Iris pigment epithelial cell (primary cell): Measurements from ENCODE around the gene EPHB1.

Source experiments
- DNase-seq: peaks from one replicate; pipeline ENCODE4 v3.0.0-alpha.2; 2011; ENCODE audit warnings: low read depth

EPHB1 gene

DNA sequence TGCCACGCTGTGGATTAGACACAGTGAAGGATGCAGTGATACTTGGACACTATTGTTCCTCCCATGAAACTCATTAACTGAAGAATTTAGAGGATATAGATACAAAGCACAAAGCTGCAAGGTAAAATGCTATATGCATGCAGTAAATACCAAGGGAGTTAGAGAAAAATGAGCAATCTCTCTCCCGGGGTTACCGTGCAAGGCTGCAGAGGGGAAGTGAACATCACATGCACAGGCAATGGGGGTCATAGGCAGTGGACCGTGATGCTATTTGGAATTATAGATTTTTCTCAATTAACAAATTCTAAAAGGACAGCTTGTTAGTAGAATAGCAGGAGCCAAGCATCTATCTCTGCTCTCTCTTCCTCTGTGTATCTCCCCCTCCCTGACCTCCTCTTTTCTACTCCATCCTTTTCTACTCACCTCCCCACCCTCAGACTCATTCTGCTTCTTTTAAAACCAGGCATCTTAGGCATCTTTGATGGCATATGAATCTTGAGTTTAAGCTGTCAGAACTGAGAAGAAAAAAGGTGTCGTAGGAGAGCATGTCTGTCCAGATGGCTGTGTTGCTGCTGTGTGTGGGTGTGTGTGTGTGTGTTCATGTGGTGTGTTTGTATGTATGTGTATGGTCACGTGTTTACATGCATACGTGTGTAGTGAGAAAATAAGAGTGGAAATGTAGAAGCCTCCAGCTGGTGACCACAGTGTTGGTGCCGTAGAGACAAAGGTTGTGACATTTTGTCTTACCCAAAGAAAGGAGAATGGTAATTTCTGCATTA is 339.0 kb downstream of the EPHB1 start:
- DNase-seq: no peak

DNA sequence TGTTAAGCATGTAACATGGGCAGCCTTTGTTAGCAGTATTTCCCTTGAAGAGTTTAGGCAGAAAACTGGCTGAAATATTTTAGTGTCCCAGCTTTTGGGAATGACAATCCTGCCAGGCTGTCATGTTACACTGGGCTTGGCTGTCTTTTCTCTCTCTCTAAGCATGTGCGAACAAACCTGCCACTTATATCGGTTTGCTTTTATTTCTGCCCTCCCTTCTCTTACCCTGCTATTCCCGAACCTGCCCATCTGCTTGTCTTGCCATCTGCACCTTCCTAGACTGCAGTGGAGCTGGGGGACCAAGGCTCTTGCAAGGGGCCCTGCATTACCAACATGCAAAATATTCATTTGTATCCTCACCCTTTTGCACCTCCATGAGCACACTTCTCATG is 339.6 kb downstream of the EPHB1 start:
- DNase-seq: no peak

DNA sequence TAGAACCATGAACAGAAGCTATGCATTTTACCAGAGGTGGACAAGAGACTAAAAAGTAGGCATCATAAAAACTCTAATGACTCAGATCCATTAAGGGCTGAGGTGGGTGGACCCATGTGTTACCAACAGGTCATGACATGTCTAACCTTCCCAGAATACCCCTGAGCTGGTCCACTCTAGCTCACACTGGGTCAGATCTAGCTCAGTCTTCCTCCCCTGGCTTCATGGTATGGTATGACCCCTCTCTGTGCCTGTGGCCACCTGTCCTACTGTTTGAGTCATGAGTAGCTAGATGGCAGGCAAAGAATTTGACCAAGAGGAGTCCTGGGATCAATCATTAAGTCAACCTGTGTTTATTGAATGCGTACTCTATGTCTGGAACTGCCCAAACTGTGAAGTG is 340.4 kb downstream of the EPHB1 start:
- no peak for DNase-seq

DNA sequence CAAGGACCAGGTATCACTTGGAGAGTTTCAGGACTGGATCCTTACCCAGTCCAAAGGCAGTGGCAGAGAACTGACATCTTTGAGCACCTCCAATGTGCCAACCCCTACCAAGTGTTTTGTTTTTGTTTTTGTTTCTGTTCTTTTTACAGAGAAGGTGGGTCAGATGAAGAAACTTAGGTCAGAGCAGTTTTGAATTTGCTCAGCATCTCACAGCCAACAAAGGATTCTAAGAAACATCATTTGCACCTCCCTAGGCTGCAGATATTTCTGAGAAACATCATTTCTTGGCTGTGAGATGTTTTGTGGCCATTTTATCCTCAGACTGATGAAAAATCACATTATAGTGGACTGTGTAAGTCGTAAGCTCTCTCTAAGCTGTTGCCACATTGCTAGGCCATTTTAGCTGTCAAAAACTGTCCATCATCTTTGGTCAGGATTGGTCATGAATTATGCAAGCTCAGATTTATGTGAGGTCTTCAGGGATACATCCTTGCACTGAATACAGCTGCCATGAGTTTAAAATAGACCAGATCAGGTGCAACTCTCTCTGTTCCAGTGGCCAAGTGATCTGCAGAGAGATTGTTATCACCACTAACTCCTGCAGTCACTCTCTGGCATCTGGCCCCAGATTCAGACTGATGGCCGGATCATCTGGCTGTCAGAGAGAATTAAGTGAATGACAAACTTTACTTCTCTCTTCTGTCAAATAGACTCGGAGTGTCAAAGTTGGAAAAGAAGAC is 341.5 kb downstream of the EPHB1 start:
- DNase-seq: no peak

DNA sequence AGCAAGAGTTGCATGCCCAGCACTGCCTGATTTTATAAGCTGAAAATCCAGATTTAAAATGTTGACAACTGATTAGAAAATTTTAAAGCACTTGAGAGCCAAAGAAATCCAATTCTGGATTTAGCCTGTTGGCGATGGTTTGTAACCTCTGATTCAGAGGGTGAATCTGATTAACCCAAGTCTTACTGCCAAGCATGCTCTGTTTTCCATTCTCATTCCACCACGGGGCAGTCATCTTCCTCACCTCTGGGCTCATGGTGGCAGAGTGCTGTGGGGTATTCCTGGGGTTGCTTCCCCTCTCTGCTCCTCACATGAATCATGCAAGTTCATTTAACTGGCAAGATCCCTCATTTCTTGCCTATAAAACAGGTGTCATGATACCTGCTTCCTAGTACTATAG is 342.2 kb downstream of the EPHB1 start:
- no peak for DNase-seq

DNA sequence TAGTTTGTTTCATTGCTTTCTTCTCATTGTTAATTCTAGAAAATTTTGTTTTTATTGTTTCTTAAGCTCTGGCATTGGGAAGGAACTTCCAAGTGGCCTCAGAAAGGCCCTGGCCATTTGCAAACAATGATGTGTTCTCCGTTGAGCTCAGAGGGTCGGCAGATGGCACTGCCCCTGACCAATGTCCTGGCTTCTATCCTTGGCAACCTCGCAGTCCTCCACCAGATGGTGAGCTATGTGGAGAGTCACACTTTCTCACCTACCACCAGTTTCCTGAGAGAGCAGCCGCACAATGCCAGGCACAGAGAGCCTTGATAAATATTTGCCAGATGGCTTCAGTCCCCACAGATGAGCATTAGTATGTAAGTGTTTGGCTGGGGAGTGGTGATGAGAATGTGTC is 343.7 kb downstream of the EPHB1 start:
- DNase-seq: no peak

DNA sequence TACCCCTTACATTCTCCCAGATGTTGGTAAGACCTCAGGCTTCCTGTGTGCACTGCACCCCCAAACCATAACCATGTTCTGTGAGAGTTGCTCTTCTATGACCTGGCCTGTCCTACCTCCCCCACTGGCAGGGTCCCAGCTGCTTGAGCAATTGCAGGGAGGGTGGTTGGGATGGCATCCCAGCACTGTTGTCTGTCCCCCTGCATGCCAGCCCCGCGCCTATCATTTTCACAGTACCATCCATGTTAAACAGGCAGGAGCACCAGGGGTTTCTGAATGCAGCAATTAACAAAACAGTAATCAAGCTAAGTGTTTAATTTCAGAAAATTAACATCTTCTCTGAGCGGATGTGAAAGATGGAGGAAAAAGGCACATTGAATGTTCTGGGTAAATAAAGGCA is 345.5 kb downstream of the EPHB1 start:
- no peak for DNase-seq

DNA sequence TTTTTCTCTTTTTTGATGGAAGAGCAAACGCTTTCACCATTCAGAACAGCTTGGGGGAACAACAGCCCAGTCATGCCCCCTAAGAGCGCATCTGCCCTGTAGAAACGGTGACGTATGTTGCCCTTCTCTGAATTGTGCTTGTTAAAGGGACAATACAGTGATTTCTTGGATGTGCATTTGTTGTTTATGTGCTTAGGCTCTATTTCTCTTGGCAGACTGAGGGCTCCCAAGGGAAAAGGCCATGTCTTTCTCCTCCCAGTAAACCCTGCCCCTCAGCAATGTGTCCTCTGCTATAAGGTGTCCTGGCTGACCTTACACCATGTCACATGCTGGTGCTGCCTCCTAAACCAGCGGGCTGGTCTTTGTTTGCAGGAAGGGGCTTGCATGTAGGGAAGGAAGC is 346.1 kb downstream of the EPHB1 start:
- DNase-seq: no peak

DNA sequence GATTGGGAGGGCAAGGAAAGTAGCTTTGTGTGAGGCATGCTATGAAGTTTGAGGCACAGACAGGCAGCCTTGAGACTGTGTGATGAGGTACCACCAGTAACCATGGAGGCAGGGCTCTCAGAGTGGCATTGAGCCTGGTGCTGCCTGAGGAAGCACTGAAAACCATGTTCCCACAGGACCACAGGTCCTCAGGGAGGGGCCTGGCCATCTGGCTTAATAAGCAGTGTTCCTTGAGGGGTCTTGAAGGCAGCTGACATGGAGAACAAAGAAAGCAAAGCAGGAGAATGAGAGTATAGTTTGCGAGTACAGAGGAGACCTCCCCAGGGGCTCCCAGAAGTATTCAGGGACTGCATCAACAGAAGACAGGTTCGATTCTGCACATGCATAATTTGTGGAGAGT is 346.6 kb downstream of the EPHB1 start:
- DNase-seq: no peak

DNA sequence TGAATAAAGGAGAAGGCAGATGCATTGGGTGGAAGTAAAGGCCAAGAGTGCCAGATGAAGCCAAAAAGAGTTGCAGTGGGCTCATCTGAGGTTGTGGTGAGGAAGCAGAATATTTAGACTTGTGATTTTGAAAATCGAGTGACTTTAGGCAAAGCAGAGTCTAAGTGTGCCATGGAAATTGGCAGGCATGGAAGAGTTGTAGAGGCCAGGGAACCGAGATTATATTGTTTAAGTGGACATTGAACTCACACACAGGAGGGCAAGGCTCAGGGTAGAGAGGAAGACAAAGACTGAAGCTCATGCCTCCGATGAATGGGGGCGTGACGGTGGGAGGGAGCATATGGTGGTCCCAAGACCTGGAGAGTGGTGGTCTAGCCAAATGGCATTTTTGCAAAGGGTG is 347.5 kb downstream of the EPHB1 start:
- DNase-seq: no peak

DNA sequence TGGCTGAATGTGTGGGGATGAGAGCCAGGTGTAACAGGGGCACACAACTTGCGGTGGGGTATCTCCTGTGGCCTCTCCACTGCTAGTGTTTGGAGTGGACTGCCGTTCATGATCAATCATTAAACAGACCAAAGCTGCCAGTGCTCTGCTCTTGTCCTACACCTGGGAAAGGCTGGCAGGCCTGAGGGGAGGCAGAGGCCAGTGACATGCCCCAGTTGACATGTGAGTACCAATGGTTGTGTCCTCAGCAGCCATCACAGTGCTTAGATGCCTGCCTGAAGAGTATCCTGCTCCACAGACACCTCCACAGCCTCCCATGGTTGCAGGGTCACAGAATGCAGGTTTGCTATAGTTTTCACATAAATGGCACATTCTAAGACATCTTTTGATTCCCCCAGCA is 348.4 kb downstream of the EPHB1 start:
- no peak for DNase-seq

DNA sequence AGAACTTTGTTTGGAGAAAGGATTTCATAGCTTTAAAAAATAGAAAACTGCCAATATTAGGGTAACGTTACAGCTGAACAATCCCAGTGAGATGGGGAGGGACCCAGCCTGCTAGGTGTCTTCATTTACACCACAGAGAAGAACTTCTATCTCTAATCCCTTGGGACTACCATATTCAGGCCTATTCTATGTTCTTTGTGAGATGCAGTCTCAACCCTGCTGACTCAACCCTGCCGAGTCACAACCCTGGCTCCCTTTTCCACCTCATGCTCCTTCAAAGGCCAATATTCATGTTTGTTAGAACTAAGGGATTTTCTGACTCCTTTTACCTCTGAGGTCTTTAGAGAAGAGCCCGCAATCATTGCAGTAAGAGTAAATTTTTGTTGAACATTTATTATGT is 350.5 kb downstream of the EPHB1 start:
- DNase-seq: no peak

DNA sequence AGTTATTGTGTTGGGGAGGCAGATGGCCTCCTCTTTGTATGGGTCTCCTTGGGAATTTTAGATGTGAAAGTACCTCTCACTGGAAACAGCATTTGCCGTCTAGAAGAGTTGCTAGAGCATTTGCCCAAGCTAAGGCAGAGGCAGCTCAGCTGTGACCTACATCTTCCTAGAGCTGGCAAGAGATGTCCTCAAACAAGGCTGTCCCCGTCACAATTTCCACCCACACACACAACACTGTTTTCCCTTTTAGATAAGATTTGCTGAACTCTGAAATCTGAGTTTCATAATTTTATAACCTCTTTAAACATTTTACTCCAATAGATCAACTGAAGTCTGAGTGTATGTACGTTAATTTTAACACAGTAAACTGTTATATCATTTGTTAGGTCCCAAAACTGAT is 352.6 kb downstream of the EPHB1 start:
- no peak for DNase-seq

DNA sequence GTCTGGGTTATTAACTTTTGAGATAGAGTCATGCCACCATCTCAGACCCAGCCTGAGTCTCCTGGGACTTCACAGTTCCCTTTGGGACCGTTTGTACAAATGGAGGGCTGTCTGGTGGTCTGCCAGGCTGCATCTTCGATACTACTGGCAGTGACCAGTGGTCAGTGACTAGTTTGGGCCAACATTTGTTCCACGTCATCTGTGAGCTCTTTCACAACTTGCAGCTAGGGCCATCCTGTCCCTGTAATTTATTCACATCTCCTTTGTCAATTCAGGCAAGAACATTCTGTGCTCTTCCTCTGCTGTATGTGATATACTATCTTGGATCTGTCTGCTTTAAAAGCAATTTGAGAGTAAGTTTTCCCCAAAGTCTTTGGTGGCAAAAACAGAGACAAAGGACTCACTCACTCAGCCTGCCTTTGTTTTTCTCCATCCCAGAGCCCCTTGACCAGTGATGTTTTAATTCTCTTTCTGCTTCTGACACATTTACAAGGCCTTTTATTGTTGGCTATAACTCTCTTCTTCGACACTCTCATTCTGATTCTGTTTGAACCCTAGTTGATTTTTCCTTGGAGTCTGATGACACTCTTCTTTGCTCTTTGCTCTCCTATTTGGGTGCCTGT is 353.4 kb downstream of the EPHB1 start:
- no peak for DNase-seq

DNA sequence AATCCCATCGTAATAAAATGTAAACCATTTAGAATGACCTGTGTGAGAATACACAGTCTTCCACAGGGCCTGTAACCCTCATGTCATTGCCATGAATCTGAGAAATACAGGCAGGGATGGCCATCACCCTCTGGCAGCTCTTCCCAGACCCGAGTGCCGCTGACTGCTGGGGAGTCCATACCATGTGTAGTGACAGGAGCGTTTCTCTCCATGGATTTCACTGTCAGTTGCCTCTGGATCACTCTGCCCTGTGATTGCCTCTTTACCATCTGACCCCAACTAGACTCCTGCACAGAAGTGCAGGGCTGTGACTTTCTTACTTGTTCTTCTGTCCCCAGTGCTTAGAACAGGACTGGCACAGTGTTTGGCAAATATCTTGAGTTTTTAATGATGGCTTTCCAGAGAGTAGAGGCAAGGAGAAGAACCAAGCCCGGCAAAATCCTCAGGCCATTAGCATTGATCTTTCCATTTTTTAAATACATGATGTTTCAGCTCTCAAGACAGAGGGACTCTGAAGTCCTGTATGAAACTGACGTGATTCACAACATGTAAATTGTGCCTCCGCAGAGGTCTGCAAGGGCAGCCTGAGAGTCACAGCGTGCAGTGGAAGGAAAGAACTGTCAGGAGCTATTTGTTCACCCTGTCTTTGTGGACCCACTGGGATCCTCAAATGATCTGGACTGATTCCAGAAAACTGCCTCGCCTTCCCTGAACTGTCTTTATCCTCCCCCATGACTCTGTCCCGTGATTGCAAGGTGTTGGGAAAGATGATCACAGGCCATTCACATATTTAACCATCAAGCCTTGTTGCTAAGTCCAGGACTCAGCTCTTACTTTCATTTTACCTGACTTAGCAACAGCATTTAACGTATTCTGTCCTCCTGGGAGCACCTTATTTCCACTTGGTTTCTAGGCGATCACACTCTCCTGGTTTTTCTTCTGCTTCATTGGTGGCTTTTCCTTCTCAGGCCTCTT is 354.9 kb downstream of the EPHB1 start:
- DNase-seq: no peak

DNA sequence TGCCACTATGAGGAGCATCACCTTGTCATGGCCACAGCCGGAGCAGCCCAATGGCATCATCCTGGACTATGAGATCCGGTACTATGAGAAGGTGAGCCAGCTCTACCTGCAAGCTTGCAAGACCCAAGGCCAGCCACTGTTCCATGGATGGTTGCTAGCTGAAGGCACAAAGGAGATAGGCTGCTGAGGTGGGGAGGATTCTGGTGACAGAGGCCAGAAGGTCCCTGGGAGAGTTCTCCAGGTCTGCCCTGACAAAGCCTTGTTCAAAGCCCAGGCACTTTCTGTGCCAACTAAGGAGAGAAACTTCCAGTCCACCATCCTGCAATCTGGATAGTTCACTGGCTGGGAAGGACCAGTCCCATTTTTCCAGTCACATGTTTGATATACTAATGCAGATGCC is 359.1 kb downstream of the EPHB1 start:
- DNase-seq: no peak

DNA sequence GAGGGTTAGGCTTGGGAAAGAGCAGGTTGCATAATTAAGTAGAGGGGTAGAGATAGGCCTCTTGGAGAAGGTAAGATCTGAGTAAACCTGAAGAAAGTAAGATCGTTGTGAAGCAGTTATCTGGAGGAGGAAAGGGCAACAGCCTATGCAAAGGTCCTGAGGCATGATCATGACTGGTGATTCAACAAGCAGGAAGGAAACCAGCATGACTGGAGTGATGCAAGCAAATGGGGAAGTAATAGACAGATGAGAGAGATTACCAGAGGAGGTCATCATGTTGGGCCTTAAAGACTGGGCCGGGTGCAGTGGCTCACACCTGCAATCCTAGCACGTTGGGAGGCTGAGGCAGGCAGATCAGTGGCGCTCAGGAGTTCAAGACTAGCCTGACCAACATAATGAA is 360.2 kb downstream of the EPHB1 start:
- no peak for DNase-seq

DNA sequence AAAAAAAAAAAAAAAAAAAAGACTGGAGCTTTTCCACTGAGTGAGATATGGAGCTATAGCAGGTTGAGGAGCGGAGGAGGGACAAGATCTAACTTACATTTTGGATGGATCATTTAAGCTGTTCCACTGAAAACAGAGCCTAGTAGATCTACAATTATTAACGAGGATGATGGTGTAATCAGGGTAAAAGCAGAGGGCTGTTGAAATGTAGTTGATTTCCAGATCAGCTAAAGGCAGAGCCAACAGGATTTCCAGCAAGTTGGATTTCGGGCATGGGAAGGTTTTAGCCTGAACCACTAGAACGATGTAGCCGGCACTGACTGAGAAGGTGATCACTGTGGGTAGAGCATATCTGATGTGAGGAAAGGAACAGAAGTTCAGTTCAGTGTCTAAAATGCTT is 360.7 kb downstream of the EPHB1 start:
- no peak for DNase-seq

DNA sequence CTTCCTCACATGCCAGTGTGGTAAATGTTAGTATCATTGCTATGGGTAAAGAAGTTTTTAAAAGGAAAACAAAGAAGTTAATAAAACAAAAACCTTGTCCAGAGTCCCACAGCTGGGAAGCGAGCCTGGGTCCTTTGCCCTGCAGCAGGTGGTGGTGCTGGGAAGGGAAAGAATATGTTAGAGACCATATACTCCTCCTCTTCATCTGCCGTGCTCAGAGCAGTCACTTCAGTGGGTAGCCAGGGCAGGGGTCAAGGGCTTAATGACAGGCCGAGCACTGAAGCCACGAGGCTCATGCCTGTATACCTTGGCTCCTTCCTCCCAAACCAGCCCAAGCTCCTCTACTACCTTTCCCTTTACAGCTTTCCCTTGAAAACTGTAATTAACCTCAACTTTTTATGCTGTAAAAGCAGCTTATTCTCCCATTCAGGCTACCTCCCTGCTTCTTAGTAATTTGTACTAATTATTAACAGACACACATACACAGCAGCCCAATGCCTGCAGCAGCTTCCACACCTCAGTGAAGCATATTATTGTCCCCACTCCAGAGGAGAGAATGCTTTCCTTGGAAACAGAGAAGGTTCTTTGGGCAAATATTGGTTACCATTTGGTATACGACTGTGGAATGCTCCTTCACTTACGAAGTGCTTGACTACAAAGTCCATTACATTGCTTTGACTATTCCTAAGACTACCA is 362.1 kb downstream of the EPHB1 start:
- DNase-seq: no peak

DNA sequence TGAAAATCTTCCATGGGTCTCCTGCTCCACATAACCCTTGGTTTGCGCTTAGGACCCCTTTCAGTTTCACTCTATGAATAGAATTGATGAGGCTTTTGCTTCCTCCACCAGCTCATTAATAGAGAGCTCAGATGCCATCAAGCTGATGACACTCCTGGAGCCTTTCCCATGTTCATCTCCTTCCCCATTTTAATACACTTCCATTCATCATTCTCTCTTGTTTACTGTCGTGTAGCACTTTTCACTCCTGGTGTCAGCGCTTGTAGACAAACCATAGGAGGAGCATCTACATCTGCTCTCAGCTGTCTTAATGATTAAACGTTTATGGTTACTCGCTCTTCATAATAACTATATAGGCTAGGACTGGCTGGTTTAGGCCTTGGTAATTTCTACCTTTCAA is 363.5 kb downstream of the EPHB1 start:
- no peak for DNase-seq

DNA sequence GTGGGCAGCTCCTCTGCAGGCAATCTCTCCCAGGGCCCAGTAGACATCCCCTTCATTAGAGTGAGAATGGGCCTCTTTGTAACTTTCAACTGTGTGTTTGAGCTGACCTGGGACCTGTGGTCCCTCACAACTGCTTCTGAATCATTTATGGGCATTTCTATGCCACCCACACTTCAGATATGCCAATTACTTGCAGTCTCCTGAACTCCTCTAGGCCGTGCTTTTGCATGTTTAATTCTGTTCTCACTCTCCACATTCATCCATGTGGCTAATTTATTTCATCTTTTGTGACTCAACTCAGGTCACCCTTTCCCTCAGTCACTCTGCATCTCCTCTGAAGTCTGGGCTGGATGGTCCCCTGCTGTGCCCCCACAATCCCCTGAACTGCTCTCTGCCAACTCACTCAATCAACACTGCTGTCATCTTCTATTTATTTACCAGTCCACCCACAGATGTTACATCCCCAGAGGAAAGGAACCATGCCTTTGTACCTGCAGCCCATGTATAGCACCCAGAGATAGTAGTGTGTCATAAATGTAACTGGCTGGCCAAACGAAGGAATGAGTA is 364.7 kb downstream of the EPHB1 start:
- DNase-seq: no peak
